HepG2 (cell line): ENCODE measurements around the gene TEAD1. TPM values are rescaled to one million over a fixed set of nuclear protein-coding genes. Genes with fewer than 3 reads are reported as not detected.

Experiments
- ATAC-seq: fragments of 200-7000 bp; cut with Tn5 transposase; 3 replicates; pipeline ENCODE4 v1.9.1; 2020; ENCODE audit warnings: mild to moderate bottlenecking, moderate library complexity
- BruUV-seq: library from RNA; stranded (reverse); fragments of 400-500 nt; replicated peaks from 2 replicates; lab custom pipeline; 2021; lab: Mats Ljungman, UMichigan
- CTCF ChIA-PET: fragments of 300-600 bp; formaldehyde crosslinking; extraction: SDS; loops from one replicate; lab custom pipeline; 2021; ENCODE audit warnings: low total read pairs, inconsistent platforms, low intra/inter-chr PET ratio; lab: Yijun Ruan, JAX
- POLR2A ChIA-PET: fragments of 350-600 bp; sonication (Branson Sonifier 250); formaldehyde crosslinking; loops from one replicate; lab custom pipeline; 2020; ENCODE audit warnings: antibody characterized with exemption, inconsistent platforms; lab: Yijun Ruan, JAX
- DNase-seq: peaks from one replicate; pipeline ENCODE4 v3.0.0-alpha.2; 2015; ENCODE audit warnings: low spot score
- FAIRE-seq: peaks from 3 replicates; lab custom pipeline; 2011; peaks lifted over from hg19 to GRCh38; lab: Jason Lieb, UNC
- H2AFZ ChIP-seq: one replicate; pipeline ENCODE4 v1.6.1; 2011; ENCODE audit warnings: low read length, inconsistent platforms
- H3K27ac ChIP-seq: fragments of 300-600 bp; 3 replicates; pipeline ENCODE4 v1.8.0; 2011; ENCODE audit warnings: mixed run types, mild to moderate bottlenecking, mixed read lengths, low read length, inconsistent platforms; ENCODE audit not compliant: insufficient read depth; ENCODE audit errors: extremely low read length
- H3K27me3 ChIP-seq, 2 experiments: fragments of 200-600 bp in 1 of 2; 2 replicates in 1 of 2; 3 replicates in 1 of 2; pipeline versions ENCODE4 v1.6.0 to v1.8.0; 2011; ENCODE audit warnings: low read length in 2 of 2, mild to moderate bottlenecking in 2 of 2, moderate library complexity in 2 of 2, inconsistent platforms in 1 of 2; ENCODE audit not compliant: insufficient read depth in 2 of 2, control insufficient read depth in 1 of 2
- H3K36me3 ChIP-seq, 2 experiments: fragments of 200-600 bp in 1 of 2; replicated peaks in 1 of 2; 2 replicates in 1 of 2; 3 replicates in 1 of 2; pipeline versions ENCODE4 v1.5.1 to v1.8.0; 2011; ENCODE audit warnings: low read length in 2 of 2, inconsistent platforms in 1 of 2; ENCODE audit not compliant: insufficient read depth in 2 of 2, control insufficient read depth in 1 of 2
- H3K4me1 ChIP-seq: 2 replicates; pipeline ENCODE4 v1.5.1; 2012; ENCODE audit warnings: low read length, inconsistent platforms; ENCODE audit not compliant: insufficient read depth
- H3K4me2 ChIP-seq: 2 replicates; pipeline ENCODE4 v1.6.0; 2011; ENCODE audit warnings: low read depth, low read length, inconsistent platforms
- H3K4me3 ChIP-seq, 3 experiments: fragments of 200-600 bp in 1 of 3; sonication (generic), shearing (Covaris generic) in 1 of 3; replicated peaks in 1 of 3; 2 replicates each; pipeline ENCODE4 v1.5.1; 2011 to 2016; ENCODE audit warnings: low read length in 3 of 3, inconsistent platforms in 2 of 3, low read depth in 2 of 3, mild to moderate bottlenecking in 2 of 3, control low read depth in 1 of 3, mixed read lengths in 1 of 3; ENCODE audit not compliant: insufficient read depth in 1 of 3
- H3K79me2 ChIP-seq: one replicate; pipeline ENCODE4 v1.6.1; 2011; ENCODE audit warnings: low read length, inconsistent platforms; ENCODE audit not compliant: insufficient read depth
- H3K9ac ChIP-seq: 2 replicates; pipeline ENCODE4 v1.6.0; 2011; ENCODE audit warnings: mild to moderate bottlenecking, low read depth, low read length, inconsistent platforms; ENCODE audit not compliant: insufficient read depth
- H3K9me3 ChIP-seq: 2 replicates; pipeline ENCODE4 v1.5.1; 2012; ENCODE audit warnings: mild to moderate bottlenecking, low read length
- H4K20me1 ChIP-seq: 2 replicates; pipeline ENCODE4 v1.6.0; 2011; ENCODE audit warnings: inconsistent platforms, mild to moderate bottlenecking, low read length, moderate library complexity; ENCODE audit not compliant: insufficient read depth
- ESRRA ChIP-seq: sonication (generic); formaldehyde crosslinking; IDR thresholded peaks from 2 replicates; pipeline ENCODE4 v1.5.1; 2020; ENCODE audit warnings: mild to moderate bottlenecking, low read depth, missing genetic modification reagents
- HOXD1 ChIP-seq: sonication (generic); formaldehyde crosslinking; IDR thresholded peaks from 2 replicates; pipeline ENCODE4 v1.5.0; 2020; ENCODE audit warnings: missing genetic modification reagents
- MTA3 ChIP-seq: sonication (generic); formaldehyde crosslinking; IDR thresholded peaks from 2 replicates; pipeline ENCODE4 v1.4.0; 2020; ENCODE audit warnings: missing genetic modification reagents
- THAP7 ChIP-seq: sonication (generic); formaldehyde crosslinking; IDR thresholded peaks from 2 replicates; pipeline ENCODE4 v1.8.1; 2023; ENCODE audit warnings: mild to moderate bottlenecking, missing genetic modification reagents
- THRA ChIP-seq: sonication (generic); formaldehyde crosslinking; IDR thresholded peaks from 2 replicates; pipeline ENCODE4 v1.4.0; 2020; ENCODE audit warnings: missing genetic modification reagents, borderline replicate concordance
- ZBED4 ChIP-seq: sonication (generic); formaldehyde crosslinking; IDR thresholded peaks from 2 replicates; pipeline ENCODE4 v1.4.0; 2020; ENCODE audit warnings: missing genetic modification reagents, borderline replicate concordance
- WGBS: methylation state at CpG from one replicate; pipeline ENCODE4 v1.1.6; 2017; ENCODE audit warnings: low lambda C conversion rate; 5-methylcytosine and 5-hydroxymethylcytosine counted together
- in situ Hi-C: cut with HindIII; loops from 2 replicates; pipeline ENCODE4 v1.10.0; 2017; ENCODE audit warnings: low pct_unique_long_range_greater_than_20kb; ENCODE audit not compliant: extremely low pct_ligation_motif_present
- intact Hi-C: fragments of 100-400 bp; cut with micrococcal nuclease; formaldehyde crosslinking; loops from one replicate; pipeline ENCODE4 v1.10.0; 2022; ENCODE audit not compliant: unreplicated experiment
- polyA plus RNA-seq, 8 experiments: library from polyadenylated mRNA; depleted of rRNA in 3 of 8; stranded (reverse) in 7 of 8; unstranded in 1 of 8; fragments of >200 nt; fragmentation: Illumina TruSeq in 4 of 8; extraction: Trizol in 4 of 8; gene quantifications; 2 replicates each; pipeline versions ENCODE4 v1.2.1 to v1.2.3, GENCODE V29; 2011 to 2016; ENCODE audit warnings: low read depth in 4 of 8, missing spikeins in 1 of 8, mixed read lengths in 1 of 8; ENCODE audit not compliant: insufficient read depth in 1 of 8
- total RNA-seq, 5 experiments: library from RNA; depleted of rRNA; stranded (reverse); fragments of >200 nt; fragmentation: Illumina TruSeq; extraction: Trizol; gene quantifications; 2 replicates each; pipeline ENCODE4 v1.2.3, GENCODE V29; 2016; ENCODE audit warnings: low read depth in 1 of 5

TEAD1 gene
- total and polyA plus RNA-seq, 2 of the 13 experiments (the other 11 are each of a cell fraction or from before 2014, with no cell fraction given) = 20.1 to 30.5 TPM

GRCh38 chr11:12905435-12905834 is 231.2 kb downstream of the TEAD1 start:
- no peak overlapping the region for H3K27ac ChIP-seq
- no peaks in the 10 kb centered on the region for H4K20me1 ChIP-seq
- no TSS peak for BruUV-seq
- ATAC-seq = no peak
- in situ Hi-C loops = no loop called here
- H3K4me1 ChIP-seq = peaks cover 27% of the 10 kb centered on the region
- H3K36me3 ChIP-seq = peaks cover 5 to 19% of the 10 kb centered on the region in 2 experiments
- ChIA-PET CTCF (no interaction called here), POLR2A (no interaction called here)
- H3K4me3 ChIP-seq = no peak overlapping the region
- no peak overlapping the region for H2AFZ ChIP-seq
- no peaks in the 10 kb centered on the region for H3K79me2 ChIP-seq
- intact Hi-C loops = no loop called here
- no peaks in the 10 kb centered on the region for H3K27me3 ChIP-seq
- H3K9me3 ChIP-seq = no peaks in the 10 kb centered on the region
- WGBS = 96% methylated on average over 4 of the region's 4 CpGs
- H3K9ac ChIP-seq = no peak overlapping the region
- H3K4me2 ChIP-seq = no peak overlapping the region
- TF ChIP-seq MTA3 (no peak), ESRRA (no peak), THRA (CRISPR knock-in tag) (no peak), THAP7 (CRISPR knock-in tag) (no peak), HOXD1 (CRISPR knock-in tag) (no peak), ZBED4 (CRISPR knock-in tag) (no peak)
- FAIRE-seq = no peak
- no peak for DNase-seq
